ENCODE measurements around the gene RAB11FIP4.
"Not testable (repeated sequence)": the region's sequence is repeated elsewhere in the genome, so short reads cannot be mapped to it uniquely, and the experiment has no call there.

The RAB11FIP4 gene

DNA sequence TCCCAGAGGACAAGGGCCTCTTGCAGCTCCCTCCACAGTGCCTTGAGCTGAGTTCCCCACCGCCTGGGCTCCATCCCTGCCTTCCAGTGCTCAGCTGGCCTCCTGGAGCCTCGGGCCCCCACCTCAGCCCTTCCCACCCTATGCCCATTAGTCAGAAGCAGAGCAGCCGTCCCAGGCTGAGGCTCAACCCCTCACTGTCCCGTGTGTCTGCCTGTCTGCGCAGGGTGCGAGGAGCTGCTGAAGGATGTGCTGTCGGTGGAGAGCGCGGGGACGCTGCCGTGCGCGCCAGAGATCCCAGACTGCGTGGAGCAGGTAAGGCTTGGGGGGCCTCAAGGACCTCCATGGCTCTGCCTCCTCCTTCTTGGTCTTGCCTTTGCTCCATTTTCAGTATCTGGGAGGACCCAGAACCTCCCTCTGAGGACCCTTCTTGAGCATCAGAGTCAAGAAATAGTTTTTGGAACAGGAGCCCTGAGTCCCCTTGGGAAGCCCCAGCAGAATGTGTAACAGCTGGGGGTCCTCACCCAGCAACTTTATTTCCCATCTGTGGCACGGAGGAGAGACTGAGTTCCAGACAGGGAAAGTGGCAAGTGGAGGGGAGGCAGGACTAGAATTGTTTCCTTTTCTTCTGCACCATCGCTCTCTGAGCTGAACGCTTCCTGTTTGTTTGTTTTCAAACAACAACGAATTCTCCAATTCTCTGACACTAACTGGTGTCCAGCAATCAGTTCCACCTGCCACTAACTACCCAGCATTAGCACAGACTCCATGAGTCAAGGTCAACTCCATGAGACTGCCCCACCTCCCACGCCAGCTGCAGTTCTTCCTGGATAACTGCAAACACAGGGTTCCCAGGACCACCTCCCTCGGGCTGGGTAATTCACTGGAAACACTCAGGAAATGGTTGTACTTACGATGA is 42.6 kb downstream of the RAB11FIP4 start:
- DNase-seq = no peak

DNA sequence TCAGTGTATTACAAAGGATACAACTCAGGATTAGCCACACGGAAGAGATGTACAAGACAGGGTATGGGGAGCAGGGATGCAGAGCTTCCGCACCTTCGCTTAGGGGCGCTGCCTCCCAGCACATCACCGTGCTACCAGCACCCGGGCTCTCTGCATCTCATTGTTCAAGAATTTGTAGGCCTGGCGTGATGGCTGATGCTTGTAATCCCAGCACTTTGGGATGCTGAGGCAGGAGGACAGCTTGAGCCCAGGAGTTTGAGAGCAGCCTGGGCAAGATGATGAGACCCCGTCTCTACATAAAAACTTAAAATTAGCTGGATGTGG is 43.2 kb downstream of the RAB11FIP4 start:
- DNase-seq = no peak

GRCh38 chr17:31435581-31435980 is 44.1 kb downstream of the RAB11FIP4 start:
- DNase-seq = no peak

GRCh38 chr17:31437720-31438400 is 46.4 kb downstream of the RAB11FIP4 start:
- DNase-seq = no peak

- no peak for DNase-seq
These were observed 48.2 kb downstream of the RAB11FIP4 start for GRCh38 chr17:31439716-31440115.

GRCh38 chr17:31442276-31442675 is 50.8 kb downstream of the RAB11FIP4 start:
- no peak for DNase-seq

- not testable (repeated sequence) for DNase-seq
These were observed 51.4 kb downstream of the RAB11FIP4 start for GRCh38 chr17:31442856-31443255.

GRCh38 chr17:31443386-31443785 is 51.9 kb downstream of the RAB11FIP4 start:
- no peak for DNase-seq

DNA sequence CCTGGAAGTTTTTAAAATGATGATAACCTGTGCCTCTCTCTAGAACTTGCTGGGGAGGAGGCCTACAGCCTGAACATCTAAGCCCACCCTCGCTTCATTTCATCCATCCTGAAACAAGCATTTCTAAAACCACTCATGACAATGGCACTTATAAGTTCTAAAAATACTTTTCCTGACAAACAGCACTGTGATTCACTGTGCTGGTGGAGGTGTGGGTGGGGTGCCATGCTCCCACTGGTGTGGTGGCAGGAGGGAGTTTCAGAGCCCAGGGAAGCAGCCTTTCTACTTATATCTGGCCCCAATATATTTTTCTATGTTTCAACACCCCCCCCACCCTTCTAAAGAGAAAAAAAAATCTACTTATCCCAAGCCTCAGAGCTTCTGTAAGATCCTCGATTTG is 52.6 kb downstream of the RAB11FIP4 start:
- DNase-seq = no peak

GRCh38 chr17:31446195-31446967 is 54.9 kb downstream of the RAB11FIP4 start:
- DNase-seq = no peak

GRCh38 chr17:31448467-31449077 is 57.1 kb downstream of the RAB11FIP4 start:
- no peak for DNase-seq

GRCh38 chr17:31449111-31449510 is 57.6 kb downstream of the RAB11FIP4 start:
- DNase-seq = no peak

DNA sequence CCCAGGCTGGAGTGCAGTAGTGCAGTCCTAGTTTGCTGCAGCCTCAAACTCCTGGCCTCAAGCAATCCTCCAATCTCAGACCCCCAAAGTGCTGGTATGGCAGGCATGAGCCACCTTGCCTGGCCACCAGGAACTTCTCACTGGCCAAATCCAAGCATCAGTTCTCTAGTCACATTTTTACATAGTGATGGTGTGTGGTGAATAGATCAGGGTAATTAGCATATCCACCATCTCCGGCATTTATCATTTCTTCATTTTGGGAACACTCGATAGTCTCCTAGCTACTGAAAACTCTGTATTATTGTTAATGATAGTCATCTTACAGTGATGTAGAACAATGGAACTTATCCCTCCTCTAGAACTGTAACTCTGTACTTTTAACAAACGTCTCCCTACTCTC is 58.3 kb downstream of the RAB11FIP4 start:
- no peak for DNase-seq

- DNase-seq = no peak
These were observed 60.6 kb downstream of the RAB11FIP4 start for GRCh38 chr17:31452101-31452500.

GRCh38 chr17:31452561-31453110 is 61.2 kb downstream of the RAB11FIP4 start:
- DNase-seq = no peak

GRCh38 chr17:31453896-31454295 is 62.4 kb downstream of the RAB11FIP4 start:
- no peak for DNase-seq

- no peak for DNase-seq
These were observed 65.3 kb downstream of the RAB11FIP4 start for GRCh38 chr17:31456814-31457213.

DNA sequence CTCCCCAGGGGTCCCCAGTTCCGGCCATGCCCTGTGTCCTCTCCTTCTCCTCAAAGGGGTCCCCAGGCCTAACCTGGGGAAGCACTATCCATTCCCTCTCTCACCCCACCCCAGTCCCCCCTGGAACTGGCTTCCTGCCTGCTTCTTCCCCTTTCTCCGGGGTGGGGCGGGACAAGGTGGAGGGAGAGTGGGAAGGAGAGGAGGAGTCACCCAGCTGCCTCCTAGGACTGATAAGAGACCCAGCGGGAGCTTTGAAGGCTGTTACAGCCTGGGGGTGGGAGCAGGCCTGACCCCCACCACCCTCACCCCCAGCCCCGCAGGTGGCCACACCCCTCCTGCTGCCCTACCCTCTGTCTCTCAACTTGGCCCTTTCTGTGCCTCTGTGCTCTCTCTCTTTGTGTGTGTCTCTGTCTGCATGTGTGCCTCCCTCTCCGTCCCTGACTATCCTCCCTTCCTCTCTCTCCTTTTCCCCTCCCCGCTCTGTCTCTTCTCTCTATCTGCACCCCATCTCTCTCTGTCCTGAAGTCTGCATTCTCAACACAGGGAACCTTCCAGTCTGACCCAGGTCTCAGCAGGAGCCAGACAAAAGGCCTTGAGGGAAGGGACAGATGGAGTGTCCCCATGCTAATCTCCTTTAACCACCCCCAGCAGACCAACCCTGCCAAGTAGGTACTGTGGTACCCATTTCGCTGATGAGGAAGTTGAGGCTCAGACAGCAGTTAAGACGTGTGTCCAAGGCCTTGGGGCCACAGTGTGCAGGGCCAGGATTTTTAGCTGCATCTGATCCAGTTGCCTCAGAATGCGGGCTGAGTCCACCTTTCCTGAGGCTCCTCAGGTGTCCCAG is 66.1 kb downstream of the RAB11FIP4 start:
- DNase-seq = no peak

GRCh38 chr17:31458829-31459228 is 67.4 kb downstream of the RAB11FIP4 start:
- no peak for DNase-seq

GRCh38 chr17:31459716-31460115 is 68.2 kb downstream of the RAB11FIP4 start:
- no peak for DNase-seq

GRCh38 chr17:31460226-31460721 is 68.8 kb downstream of the RAB11FIP4 start:
- no peak for DNase-seq
